Inflammatory macrophage treated with lipopolysaccharide for 1 hour (primary cell): ENCODE results near the gene RGS3.

ENCODE experiments used
- DNase-seq, 2 donors: peaks; one replicate each; pipeline ENCODE4 v3.0.0-alpha.2; 2020 to 2022

The RGS3 gene

GRCh38 chr9:113590991-113591898, 127.7 kb downstream of the RGS3 start:
- peak; percentile 56 to 86 for DNase-seq

DNA sequence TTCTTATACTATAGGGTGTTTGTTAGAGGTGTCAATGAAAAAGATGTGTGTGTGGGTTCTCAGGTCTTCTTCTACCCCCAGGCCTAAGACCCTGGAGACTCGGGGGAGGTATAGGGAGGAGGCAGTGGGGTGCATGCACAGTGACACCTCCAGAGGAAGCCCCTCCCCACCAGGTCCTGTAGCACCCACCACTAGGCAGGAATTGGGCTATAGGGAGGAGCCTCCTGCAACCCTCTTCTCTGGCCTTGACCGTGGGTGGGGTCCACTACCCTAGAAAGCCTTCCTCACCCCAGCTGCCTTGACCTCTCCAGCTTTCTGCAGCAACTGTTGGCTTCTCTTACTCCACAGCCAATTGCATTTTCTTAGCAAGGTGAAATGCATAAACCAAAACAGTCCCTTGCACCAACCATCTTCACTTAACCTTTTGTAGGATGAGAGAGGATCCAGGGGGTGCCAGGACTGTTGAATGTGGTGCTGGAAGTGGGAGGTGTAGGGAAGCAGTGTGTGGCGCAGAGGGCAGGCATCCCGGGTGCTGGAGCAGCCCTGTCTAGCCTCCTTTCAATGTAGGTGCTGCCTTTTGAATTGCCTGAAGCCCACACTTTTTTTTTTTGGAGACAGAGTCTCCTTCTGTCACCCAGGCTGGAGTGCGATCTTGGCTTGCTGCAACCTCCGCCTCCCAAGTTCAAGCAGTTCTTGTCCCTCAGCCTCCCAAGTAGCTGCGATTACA, 128.5 kb downstream of the RGS3 start:
- no peak for DNase-seq

DNA sequence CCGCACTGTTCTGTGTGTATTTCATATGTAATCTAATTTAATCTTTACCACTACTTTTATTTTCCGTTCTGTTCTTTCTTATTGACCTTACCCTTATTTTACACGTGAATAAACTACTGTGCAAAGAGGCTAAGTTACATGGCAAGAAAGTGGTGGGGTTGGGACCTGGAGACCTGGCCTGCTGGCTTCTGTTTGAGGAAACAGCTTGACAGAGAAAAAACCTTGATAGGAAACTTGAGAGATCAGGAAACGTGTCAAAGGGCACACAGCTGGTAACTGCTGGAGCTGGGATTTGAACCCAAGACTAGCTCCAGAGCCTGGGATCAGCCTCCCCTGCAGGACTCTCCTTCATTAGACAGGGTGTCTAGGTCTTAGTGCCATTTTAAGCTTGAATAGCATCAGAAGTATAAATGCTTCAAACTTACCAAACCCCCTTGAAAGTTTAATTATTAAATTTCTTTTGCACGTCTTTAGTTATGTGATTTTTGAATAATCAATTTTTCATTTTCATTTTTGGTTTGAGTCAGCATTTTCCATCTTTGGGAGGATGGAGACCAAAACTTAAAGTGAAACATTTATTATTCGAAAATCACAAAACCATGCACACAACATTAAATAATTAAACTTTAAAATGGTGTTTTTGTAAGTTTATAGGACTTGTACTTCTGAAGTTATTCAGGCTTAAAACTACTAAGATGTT, 129.5 kb downstream of the RGS3 start:
- no peak for DNase-seq

DNA sequence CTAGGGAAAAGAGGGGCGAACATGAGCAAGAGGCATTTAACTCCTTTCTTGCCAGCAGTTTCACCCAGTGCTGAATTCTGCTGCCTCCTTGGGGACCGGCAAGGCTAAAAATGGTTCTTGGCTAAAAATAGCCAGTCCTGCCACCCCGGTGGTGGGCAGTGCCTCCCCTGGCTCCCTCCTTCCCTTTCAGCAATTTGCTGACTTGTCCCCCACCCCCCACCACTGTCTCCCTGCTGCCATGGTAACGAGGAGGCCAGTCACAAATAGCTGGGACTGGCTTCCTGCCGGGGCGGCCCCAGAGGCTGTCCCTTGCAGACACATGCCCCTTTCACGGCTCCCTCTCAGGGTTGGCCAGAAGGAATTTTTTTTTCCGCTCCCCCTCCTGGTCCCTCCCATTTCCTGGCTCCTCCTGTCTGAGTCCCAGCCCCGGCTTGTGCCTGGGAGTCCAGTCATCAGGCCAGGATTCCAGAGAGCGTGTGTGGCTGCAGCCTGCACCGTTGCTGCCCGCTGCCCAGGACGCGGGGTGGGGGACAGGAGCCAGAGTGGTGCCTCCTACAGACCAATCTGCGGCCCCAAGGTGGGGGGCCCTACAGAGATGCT, 130.3 kb downstream of the RGS3 start:
- peak; percentile 57 to 66 for DNase-seq

DNA sequence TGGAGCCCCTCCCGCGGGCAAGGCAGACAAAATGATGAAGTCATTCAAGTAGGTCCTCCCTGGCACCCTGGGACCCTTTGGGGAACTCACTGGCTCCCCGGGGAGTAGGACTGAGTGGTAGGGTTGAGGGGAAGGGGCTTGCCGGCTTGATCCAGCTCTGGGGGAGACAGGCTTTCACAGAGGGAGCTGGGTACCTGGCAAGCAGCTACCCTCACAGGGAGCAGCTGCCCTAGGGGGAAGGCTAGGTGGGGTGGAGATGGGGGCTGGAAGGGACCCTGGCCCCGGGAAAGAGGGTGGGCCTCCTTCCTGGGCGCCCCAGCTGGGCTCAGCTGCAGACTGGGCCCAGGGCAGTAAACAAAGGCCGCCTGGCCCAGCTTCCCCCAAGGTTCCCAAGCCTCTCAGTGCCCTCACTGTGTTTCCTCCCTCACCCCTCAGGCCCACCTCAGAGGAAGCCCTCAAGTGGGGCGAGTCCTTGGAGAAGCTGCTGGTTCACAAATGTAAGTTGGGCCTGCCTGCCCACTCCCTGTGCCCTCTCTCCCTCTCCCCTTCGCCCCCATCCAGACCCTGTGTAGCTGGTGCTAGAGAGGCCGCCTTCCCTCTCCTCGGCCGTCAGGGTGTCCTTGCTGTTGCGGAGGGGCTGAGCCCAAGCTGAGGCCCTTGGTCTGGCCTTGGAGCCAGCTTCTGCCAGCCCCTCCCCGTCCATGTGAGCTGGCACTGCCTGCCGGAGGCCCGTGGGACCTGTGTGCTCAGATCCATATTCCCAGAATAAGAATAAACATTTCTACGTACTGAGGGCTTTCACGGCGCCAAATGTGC, 131.2 kb downstream of the RGS3 start:
- no peak for DNase-seq

GRCh38 chr9:113596616-113597320, 133.2 kb downstream of the RGS3 start:
- DNase-seq: no peak

- DNase-seq: no peak
Observed at GRCh38 chr9:113597390-113598241, 134.1 kb downstream of the RGS3 start.

GRCh38 chr9:113598451-113598850, 134.9 kb downstream of the RGS3 start:
- no peak for DNase-seq

- DNase-seq: no peak
Observed at GRCh38 chr9:113598883-113599282, 135.4 kb downstream of the RGS3 start.

DNA sequence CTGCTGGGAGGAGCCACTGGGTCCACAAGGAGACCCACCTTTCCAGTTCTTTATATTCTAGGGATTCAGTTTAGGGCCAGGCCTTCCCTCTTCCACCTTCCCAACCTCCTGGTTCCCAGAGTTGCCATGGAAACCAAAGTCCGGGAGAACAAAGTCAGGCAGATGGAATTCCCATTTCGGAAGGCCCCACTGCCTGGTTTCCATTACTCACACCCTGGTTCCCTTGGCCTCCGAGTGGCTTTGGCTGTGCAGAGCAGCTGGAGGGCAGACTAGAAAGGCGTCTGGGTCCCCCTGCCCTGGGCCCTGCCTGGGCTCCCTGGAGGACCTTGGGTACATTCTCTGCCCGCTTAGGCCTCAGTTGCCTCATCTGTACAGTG, 136.1 kb downstream of the RGS3 start:
- DNase-seq: no peak

- DNase-seq: peak; percentile 64 to 73
Observed at GRCh38 chr9:113600023-113600823, 136.7 kb downstream of the RGS3 start.

DNA sequence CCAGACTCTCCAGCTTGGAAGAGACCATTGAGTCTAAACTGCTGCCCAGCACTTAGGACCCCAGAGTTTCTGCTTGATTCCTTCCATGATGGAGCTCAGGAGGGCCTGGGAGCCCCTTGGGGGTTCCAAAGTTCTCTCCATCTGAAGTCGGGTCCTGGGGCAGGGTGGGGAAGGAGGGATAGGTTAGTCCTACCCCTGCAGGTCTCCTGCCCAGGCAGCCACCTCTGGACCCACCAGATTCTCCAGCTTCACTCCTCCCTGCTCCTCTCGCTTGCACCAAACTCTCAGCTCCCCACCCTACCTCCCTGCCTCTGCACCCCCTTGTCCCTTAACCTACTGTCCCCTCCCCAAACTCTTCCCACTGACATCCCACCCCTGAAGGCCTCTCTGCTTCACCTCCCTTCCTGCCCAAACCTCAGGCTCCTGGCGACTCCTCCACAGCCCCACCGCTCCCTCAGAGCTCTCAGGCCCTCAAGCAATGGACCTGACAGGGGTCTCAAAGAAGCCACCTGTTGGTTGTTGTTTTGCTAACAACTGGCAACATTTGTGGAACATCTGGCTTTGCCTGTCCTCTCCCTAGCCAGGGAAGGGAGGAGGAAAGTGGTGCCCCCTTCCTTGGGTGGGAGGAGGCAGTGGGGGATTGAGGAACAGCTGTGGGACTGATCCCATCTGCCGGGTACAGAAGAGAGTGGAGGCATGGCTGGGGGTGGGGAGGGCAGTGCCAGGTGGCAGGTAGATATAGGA, 137.5 kb downstream of the RGS3 start:
- no peak for DNase-seq

DNA sequence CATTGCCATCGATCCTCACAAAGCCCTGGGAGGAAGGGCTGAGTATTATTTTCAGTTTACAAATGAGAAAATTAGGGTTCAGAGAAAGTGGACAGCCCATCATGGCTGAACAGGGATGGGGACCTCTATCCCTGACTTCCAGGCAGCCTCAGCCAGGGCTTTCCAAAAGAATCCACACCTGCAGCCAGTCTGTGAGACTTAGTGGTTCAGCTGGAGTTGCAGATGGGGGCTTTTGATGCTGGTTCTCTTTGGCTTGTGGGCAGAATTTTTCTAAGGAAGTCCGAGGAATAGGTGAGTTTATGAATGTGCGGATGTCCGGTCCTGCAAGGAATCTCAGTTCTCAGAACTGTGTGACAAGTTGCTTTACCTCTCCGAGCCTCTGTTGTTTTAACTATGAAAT, 138.1 kb downstream of the RGS3 start:
- DNase-seq: no peak

DNA sequence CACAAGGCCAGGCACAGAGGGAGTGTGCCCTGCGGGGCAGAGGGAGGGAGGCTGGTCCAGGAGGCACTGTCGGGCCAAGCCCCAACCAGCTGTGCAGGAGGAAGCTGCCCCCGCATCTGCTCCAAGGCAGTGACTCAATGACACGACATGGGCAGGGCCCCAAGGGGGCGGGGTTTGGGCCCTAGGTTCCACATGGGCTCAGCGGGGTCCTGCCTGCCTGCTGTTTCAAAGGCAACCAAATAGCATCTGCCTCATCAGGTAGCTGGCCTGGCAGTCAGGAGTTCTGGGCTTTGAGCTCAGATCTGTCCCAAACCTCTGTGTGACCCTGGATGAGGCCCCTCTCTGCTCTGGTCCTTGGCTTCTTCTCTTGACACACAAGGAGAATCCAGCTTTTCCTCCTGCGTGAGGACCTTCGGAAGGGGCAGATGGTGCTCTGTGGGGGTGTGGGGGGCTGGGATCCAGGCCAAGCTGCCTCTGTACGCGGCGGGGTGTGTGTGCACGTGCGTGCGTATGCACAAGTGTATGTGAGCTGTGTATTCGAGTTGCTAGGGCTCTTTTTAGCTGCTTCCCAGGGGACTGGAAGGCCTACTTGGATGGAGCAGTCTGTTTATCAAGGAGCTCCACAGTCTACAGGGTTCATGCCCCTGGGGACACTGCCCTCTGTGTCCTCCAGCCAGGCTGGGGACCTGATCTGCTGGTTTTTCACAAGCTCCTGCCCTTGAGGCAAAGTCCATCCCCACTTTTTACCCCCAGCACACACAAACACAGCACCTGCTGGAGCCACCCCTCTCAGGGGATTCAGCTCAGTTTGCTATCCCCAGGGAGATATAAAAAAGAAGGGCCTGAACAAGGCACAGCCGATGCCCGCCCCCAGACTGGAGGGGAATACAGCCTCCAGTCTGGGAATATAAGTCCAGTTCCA, 138.9 kb downstream of the RGS3 start:
- DNase-seq: peak; percentile 80 to 88

DNA sequence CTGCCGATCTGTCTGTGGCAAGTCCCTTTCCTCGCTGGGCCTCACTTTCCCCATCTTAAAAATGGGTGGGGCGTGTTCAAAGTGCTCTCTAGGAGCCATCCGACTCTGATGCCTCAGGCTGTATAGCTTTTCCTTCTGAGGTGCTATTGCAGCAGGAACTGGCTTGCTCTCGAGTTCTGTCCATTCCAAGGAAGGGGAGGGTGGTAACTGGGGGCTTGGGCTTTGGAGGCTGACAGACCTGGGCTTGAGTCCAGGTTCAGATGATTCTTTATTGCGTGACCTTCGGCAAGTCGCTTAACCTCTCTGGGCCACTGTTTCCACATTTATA, 139.5 kb downstream of the RGS3 start:
- no peak for DNase-seq

- DNase-seq: no peak
Observed at GRCh38 chr9:113603773-113604172, 140.2 kb downstream of the RGS3 start.

DNA sequence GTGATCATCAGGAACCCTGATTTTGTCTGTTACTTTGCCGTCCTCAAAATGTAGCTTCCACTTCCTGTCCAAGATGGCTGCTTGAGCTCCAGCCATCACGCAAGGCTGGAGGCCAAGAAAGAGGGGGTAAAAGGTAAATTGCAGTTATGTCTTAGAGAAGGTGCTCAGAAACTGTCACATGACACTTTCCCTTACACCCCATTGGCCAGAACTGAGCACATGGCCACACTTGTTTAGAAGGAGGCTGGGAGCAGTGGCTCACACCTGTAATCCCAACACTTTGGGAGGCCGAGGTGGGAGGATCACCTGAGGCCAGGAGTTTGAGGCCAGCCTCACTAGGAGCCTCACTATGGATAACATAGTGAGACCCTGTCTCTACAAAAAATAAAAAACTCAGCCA, 140.9 kb downstream of the RGS3 start:
- no peak for DNase-seq

DNA sequence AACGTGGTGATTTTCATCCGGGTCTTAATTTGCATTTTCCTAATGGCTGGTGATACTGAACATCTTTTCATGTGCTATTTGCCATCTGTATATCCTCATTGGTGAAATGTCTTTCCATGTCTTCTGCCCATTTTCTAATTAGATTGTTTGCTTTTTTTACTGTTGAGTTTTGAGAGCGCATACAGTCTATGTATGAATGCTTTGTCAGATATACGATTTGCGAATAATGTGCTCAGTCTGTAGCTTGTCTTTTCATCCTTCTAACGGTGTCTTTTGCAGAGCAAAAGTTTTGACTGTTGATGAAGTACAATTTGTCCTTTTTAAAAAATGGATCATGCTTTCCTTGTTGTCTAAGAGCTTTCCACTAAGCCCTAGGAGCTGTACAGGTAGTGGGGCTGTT, 143.0 kb downstream of the RGS3 start:
- DNase-seq: no peak
